ENCODE measurements around the gene PLCL1.

Gene PLCL1

DNA sequence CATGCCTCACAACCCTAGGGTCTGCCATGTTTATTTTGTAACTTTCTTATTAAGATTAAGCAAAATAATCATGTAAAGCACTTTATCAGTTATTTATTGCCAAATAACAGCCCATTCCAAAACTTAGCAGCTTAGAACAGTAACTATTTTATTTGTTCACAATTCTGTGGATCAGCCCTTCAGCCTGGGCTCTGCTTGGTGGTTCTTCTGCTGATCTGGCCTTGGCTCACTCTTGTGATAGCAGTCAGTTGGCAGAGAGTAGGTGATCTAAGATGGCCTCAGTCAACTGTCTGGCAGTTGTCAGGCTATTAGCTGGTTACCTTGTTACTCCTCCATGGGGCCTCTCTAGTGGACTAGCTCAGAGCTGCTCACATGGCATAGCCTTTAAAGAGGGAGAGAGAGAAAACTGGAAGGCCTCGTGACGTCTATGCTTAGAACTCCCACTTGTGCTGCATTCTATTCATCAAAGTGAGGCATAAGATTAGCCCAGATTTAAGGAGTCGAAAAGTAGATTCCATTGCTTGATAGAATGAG is 54.3 kb downstream of the PLCL1 start:
- DNase-seq, result no peak

GRCh38 chr2:197862246-197862955 is 58.0 kb downstream of the PLCL1 start:
- DNase-seq, result no peak

DNA sequence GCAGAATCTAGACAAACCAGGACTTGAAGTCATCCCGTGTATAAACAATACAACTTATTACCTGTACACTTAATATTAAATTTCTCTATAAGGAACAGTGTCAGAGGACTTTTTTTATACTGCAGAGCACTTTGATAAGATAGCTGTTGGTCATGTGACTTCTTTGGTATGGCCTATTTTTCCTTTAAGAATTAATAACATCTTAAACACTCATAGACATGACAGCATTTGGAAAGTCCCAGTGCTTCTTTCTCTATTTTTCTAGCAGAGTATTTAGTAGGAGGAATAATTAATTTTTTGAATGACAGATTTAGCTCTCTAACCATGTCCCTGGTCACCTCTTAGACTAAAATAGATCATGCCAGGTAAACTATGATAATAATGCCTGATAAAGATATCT is 59.4 kb downstream of the PLCL1 start:
- DNase-seq, result no peak

- DNase-seq, result no peak
Observed at GRCh38 chr2:197866455-197866854, 62.1 kb downstream of the PLCL1 start.

DNA sequence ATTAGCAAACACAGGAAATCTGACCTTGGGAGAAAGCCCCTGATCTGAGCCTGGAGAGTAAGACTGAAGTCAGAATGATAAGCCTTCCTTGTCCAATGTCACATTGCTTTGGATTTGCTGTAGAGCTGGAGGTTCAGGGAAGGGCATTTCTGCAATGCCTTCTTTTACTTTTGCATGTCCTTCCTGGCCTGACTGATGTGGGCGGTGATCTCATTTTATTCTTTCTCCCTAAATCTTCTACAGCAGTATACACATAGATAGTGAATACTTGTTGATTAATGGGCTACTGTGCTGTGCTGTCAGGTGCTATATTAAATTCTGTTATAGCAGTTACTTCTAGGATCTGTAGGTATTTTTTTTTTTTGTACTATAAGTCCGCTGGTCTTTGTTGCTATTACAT is 62.6 kb downstream of the PLCL1 start:
- DNase-seq, result no peak

GRCh38 chr2:197867624-197868023 is 63.2 kb downstream of the PLCL1 start:
- DNase-seq, result no peak

- no peak for DNase-seq
Observed at GRCh38 chr2:197868206-197868605, 63.8 kb downstream of the PLCL1 start.

DNA sequence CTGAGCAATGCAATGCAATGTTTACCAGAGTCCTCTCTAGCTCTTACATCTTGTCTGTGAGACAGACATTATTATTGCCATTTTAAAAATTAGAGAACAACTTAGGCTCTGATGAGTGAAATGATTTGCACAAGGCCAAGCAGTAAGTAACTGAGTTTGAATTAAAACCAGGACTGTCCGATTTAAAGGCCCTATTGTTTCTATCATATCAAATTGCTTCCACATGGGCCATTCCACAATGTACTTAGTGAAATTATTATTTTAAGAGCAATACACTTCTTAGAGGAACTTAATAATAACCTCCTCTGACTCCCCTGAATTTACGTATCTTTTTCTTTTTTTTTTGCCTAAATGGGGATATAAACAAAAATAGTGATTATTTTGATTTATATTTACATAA is 64.6 kb downstream of the PLCL1 start:
- DNase-seq, result no peak

GRCh38 chr2:197869501-197870111 is 65.2 kb downstream of the PLCL1 start:
- no peak for DNase-seq

DNA sequence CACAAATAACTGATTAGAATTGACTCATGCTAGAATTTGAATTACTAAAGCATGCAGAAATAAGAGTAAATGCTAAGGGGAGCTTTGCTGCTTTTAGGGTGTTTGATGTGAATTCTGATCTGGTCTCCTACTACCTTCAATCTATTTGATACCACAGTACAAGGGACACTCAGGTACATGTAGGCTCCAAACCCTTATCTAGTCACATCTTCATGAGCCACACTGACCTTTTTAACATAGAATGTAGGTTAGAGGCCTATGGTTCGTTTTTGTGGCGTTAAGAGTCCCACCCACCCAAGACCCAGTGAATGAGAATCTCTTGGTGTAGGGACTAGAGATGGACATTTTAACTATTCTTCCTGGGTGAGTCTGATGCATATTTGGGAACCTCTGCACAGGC is 65.7 kb downstream of the PLCL1 start:
- no peak for DNase-seq

- DNase-seq, result peak; percentile 43
Observed at GRCh38 chr2:197871780-197872456, 67.5 kb downstream of the PLCL1 start.

- DNase-seq, result no peak
Observed at GRCh38 chr2:197873293-197873701, 68.9 kb downstream of the PLCL1 start.

GRCh38 chr2:197875763-197876162 is 71.4 kb downstream of the PLCL1 start:
- no peak for DNase-seq

DNA sequence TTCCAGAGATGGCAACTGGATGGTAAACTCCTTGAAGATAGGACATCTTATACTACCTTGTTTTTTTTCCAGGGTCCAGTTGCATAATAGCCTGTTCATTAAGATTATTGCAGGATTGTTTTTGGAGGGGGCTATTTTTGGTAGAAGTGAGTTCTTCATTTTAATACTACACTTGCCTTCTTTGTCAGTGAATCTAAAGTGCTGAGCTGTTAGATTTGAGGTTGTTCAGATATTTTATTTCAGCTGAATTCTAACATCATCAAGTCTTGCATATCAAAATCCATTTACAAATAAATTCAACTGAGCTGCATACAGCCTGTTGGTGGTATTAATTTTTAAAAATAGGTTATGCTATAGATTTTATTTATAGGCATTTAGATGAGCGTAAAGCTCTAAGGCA is 72.1 kb downstream of the PLCL1 start:
- DNase-seq, result no peak

DNA sequence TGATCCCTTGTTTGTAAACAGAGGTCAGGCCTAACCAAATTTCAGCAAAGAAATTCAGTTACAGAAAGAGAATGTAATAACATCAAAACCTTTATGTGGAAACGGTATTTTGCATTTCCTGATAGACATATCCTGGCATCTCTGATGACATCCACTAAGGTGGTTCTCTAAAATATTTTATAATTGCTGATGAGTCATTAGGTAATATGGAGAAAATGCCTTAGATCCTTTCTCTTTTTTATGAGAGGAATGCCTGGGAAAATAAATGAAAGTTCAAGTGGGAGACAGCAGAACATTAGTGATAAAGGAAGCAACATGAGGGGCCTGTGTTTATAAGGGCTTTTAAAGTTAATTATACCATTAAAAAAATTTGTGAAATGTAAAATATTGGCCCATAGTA is 72.6 kb downstream of the PLCL1 start:
- no peak for DNase-seq

GRCh38 chr2:197878792-197879191 is 74.4 kb downstream of the PLCL1 start:
- DNase-seq, result no peak

- DNase-seq, result no peak
Observed at GRCh38 chr2:197879812-197880408, 75.5 kb downstream of the PLCL1 start.

GRCh38 chr2:197883354-197884032 is 79.1 kb downstream of the PLCL1 start:
- no peak for DNase-seq

DNA sequence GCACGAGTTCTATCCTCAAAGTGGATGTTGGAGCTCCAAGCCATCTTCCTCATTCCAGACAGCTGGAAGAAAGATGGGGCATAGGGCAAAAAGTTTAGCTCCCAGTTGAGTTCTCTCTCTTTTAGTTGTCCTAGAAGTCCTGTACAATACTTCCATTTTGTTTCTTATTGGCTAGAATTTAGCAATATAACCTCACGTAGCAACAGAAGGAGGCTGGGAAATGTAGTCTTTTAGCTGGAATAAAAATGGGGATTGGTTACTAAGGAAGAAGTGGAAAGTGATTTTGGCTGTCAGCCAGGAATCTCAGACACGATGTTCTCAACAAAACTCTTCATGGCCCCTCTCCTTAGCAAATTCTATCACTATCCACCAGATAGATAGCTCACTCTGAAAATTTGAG is 79.9 kb downstream of the PLCL1 start:
- no peak for DNase-seq

GRCh38 chr2:197885126-197885525 is 80.7 kb downstream of the PLCL1 start:
- DNase-seq, result no peak

DNA sequence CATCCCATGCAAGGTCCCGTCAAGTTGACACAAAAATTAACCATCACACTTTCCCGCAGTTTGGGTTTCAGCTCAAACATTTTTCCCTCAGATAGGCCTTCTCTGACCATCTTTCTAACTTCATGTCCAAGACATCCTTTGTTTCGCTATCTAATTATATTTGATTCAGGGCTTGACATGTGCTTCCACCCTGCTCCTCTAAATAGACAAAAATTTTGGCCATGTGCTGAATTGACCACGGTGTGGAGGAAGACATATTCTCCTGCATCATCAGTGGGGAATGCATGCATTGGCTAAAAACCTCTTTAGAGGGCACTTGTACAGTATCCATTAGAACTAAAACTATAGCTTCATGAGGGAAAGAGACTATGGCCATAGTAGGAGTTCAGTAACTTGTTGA is 81.2 kb downstream of the PLCL1 start:
- no peak for DNase-seq

- DNase-seq, result no peak
Observed at GRCh38 chr2:197888321-197888720, 83.9 kb downstream of the PLCL1 start.

- no peak for DNase-seq
Observed at GRCh38 chr2:197889041-197889440, 84.6 kb downstream of the PLCL1 start.
